Right renal cortex interstitium (tissue), 3 donors: ENCODE results near the gene MCM3AP. TPM values are rescaled to one million over a fixed set of nuclear protein-coding genes. Genes with fewer than 3 reads are reported as not detected.
"Not testable (repeated sequence)": the region's sequence is repeated elsewhere in the genome, so short reads cannot be mapped to it uniquely, and the experiment has no call there.

Experiments used
- DNase-seq, 3 donors: peaks; one replicate each; pipeline ENCODE4 v3.0.0-alpha.2; 2013; ENCODE audit warnings: low read depth in 3 of 3, low spot score in 2 of 3
- polyA plus RNA-seq, 3 donors: library from polyadenylated mRNA; unstranded; fragments of 120-200 nt; gene quantifications; one replicate each; pipeline ENCODE4 v1.2.1, GENCODE V29; 2013; ENCODE audit not compliant: insufficient read length in 3 of 3

MCM3AP gene
- polyA plus RNA-seq, 3 donors = 66.9 to 74.4 (median 70.3) TPM

DNA sequence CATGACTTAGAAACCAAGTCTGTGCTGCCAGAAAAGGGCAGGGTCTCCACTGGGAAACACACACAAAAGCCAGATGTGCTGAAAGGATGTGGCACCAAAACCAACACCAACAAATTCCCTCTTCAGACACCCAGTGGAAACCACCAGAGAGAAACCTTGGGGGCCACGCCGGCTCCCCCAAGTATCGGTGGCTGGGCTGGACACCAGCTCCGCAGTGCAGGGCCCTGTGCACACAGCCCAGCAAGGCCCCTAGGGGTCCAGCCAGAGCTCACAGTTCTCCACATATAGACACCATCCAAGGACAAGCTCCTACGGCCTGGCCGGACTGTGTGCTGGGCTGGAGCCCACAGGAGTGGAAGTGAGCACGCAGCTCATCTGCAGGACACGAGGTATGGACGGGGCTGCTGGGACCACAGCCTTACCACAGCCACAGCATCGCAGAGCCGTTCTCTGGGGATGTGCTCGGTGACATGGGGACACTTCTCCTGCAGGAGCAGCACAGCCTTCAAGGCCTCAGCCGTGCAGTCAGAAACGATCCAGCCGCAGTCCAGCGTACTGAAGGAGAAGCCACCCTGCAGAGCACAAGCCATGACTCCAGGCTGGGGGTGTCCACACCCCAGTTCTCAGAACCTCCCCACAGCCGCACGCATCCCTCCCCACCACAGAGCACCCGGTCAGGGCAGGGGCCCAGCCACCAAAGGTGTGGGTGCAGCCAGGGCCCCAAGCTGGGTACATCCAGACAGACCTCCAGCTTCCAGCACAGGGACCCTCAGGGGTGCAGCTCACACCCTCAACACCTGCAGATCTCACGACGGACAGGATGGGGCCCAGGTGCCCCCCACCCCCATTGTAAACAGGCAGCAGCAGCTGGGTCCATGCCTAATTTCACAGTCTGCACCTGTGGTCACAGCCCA, 78.1 kb downstream of the MCM3AP start:
- DNase-seq = no peak

GRCh38 chr21:46206163-46207005, 79.0 kb downstream of the MCM3AP start:
- no peak for DNase-seq

DNA sequence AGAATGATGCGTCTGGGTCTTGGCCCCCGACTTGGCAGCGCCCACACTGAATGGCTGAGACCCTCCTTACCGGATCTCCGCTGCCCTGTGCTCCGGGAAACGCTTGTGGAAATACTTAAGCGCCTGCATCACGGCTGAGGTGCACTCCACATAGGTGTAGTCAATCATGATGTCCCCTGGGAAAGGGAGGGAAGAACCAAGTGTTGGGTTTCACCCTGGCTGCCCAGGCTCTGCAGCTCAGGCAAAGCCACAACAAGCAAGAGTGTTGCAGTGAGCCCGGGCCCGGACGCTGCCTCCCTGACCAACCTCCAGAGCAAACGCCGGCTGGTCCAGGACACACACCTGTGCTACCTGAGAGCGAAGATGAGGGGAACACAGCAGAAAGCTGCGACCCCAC, 79.6 kb downstream of the MCM3AP start:
- DNase-seq = no peak

DNA sequence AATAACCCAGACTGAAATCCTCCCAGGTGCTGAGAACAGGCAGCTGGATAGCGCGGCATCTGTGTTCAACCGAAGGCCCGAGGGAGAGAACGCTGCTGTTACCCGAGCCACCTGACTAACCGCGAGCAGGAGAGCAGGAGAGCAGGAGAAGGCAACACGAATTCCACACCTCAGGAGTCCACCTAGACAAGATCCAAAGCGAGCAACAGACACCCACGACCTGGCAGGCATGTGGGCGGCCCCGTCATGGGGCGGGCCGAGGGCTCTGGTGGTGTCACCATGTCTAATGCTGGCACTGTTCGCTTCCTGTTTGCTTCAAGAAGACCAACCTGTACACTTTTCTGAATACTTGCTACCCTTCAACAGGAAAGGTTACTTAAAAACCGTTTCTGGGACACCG, 80.2 kb downstream of the MCM3AP start:
- no peak for DNase-seq

DNA sequence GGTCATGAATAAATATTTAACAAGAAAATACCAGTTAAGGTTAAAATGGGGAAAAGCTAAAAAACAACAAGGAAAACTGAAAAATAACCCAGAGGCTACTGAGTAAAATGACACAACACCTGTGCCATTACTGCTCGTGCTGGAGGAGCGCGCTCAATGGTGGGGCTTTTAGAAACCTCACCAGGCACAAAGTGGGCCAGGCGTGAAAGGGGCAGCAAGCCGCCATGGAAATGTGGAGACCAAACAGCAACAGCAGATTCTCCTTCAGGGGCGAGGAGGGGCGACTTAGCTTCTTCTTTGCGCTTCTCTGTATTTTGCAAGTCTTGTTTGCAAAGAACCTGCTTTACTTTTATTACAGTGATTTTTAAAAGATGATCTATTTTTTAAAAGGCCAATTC, 82.2 kb downstream of the MCM3AP start:
- no peak for DNase-seq

GRCh38 chr21:46202592-46203202, 82.7 kb downstream of the MCM3AP start:
- DNase-seq = no peak

DNA sequence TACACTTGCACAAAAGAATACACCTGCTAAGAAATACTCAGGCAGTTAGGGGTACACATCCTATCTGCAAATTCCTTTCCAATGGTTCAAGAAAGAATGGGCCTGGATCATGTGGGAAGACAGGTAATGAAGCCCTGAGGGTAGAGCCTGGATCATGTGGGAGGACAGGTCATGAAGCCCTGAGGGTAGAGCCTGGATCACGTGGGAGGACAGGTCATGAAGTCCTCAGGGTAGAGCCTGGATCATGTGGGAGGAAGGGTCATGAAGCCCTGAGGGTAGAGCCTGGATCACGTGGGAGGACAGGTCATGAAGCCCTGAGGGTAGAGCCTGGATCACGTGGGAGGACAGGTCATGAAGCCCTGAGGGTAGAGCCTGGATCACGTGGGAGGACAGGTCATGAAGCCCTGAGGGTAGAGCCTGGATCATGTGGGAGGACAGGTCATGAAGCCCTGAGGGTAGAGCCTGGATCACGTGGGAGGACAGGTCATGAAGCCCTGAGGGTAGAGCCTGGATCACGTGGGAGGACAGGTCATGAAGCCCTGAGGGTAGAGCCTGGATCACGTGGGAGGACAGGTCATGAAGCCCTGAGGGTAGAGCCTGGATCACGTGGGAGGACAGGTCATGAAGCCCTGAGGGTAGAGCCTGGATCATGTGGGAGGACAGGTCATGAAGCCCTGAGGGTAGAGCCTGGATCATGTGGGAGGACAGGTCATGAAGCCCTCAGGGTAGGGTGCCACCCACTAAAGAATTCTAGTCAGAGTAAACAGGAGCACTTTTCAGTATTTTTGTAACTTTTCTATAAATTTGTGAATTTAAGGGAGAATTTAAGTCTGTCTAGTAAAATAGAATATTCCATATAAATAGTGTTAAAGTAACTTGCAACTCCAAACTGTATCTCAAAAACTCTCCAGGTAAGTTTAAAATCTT, 84.3 kb downstream of the MCM3AP start:
- DNase-seq = not testable (repeated sequence)

- DNase-seq = no peak
Observed at GRCh38 chr21:46199436-46200373, 85.7 kb downstream of the MCM3AP start.

DNA sequence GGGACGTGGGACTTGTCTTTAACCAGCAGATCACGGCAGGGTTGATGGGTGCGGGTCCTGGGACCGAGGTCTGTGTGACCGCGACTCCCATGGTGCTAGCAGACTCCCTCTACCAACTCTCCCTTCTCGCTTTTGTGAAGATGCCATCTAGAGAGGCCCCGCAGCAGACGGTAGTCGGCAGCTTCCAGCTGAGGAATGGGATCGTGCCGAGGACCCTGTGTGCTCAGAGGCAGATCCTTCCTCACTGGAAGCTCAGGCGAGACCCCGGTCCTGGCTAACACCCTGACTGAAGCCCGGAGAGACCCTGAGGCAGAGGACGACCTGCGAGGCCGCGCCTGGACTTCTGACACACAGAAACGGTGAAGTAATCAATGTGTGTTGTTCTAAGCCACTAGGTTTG, 88.7 kb downstream of the MCM3AP start:
- DNase-seq = no peak

- no peak for DNase-seq
Observed at GRCh38 chr21:46195595-46196195, 89.7 kb downstream of the MCM3AP start.

DNA sequence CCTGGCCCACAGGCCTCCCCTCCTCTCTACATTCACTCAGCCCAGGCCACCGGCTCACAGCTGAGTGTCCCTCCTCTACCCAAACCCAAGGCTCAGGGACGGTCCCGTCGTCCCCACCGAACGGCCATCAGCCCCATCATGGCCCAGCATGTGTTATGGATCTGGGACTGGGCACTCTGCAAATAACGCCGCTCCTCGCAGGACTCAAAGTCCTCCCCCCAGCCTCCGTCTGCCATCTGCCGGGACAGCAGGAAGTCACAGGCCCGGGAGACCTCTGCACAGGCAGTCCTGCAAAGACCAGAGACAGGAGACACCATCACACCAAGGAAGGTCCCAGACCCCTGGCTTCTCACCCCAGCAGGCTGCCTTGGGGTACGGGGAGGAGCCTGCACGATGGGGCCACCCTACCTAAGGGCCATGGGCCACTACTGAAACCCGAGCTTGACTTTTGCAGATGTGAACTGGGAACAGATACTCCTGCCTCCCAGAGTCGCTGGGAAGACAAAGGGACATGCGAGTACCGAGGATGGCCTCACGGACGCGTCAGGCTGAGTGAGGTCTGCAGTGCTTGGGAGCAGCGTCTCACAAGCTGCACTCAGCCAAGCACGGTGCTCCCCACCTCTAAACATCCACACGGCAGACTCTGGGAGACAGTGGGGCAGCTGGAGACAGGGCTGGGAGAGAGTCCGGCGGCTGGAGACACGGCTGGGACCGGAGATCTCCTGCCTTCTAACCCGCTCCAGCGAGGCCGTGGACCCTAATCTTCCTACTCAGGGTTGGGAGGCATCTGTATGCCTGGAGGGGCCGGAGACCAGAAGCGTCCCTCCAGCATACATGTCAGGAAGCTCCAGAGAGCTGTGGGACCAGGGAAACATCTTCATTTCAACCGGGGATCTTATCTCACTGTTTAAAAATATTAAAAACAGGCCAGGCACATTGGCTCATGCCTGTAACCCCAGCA, 90.8 kb downstream of the MCM3AP start:
- no peak for DNase-seq

DNA sequence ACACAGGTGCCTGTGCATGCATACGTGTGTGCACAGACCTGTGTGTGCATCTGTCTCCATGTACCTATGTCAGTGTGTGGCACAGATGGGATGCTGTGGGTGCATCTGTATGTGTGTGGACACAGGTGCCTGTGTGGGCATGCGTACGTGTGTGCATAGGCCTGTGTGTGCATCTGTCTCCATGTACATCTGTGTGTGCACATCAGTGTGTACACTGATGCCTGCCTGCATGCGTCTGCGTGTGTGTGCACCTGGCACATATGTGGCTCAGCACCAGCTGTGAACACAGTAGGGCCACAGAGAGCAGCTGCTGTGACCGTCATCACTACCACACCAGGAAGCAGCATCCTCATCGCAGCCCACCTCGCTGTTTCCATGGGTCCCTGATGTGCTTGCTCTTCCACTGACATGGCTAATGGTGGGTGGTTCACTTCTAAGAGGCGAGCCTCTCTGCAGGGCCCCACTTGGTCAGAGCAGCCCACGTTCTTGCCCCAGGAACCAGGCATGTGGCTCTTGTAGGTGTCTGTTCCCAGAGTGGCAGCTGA, 91.5 kb downstream of the MCM3AP start:
- no peak for DNase-seq

DNA sequence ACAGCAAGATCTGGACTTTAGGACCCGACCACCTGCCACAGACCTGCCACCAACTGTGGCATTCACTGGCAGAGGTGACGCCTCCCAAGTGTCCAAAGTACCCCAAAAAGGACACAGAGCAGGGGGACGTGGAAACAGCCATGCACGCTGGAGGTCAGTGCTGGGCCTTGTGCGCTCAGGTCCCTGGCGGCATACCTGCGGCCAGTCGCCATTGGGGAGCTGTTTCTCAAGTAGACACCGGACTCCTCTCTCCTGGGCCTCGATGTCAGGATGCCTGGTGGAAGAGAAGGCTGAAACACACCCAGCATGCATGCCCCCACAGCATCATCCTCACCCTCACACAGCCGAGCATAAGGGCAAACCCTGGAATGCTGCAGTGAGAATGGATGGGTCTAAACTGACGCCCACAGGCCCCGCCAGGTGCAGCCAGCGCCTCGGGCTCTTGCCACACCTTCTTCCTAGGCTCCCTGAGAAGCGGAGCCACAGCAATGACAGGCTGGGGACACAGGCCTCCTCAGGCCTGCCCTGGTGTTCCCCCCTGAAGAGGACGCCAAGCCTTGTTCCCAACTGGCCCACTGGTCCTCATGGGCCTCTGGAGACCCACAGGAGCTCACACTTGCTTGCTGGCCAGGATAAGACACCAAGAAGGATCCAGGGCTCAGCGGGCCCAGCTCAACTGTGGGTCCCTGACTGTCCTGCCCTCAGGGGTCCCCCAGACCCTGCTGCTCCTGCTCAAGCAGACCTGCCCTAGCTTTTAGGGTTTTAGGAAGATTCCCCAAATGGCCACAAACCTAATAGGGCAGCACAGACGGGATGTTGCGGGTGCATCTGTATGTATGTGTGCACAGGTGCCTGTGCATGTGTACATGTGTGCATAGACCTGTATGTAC, 93.5 kb downstream of the MCM3AP start:
- no peak for DNase-seq

- DNase-seq = no peak
Observed at GRCh38 chr21:46191257-46191685, 94.1 kb downstream of the MCM3AP start.

DNA sequence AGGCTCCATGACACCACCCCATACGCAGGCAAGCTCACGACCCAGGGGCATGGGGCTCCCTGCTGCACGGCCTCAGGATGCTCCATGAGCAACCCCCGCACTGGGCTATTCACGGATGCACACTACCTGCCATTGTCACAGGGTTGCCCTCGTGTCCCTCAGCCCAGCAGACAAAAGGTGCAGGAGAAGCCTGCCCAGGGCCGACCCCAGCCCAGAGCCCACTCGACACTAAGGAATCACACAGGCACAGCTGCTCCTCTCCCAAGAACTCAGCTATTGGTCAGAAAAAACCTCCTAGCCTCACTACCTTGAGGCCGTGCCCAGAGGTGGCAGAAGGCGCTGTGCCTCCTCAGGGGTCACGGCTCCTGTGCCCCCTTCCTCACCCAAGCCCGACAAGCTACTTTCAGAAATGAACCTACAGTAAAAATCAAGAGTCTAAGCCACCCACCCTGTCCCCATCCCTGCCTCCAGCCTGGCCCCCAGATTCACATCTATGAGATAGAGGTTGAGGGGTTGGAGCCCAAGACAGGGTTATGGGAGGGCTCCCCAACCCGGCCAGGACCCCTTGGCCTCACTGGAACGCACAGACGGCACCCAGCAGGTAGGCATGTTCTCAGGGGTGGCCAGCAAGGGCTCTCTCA, 94.8 kb downstream of the MCM3AP start:
- DNase-seq = no peak
